ENCODE data around the gene C15orf62. TPM values are rescaled to one million over a fixed set of nuclear protein-coding genes. Genes with fewer than 3 reads are reported as not detected.

The C15orf62 gene
- total RNA-seq, 2 donors from 2014 or later = 0.51 to 1.3 TPM

- Histone ChIP-seq H3K36me3 (peaks cover 0 to 4% of the 10 kb centered on the region in 2 donors), H3K27me3 (replicated peaks; ENCODE audit: insufficient read depth) (no peaks in the 10 kb centered on the region), H3K4me1 (replicated peaks) (peaks cover 26% of the 10 kb centered on the region), H3K27ac (no peak overlapping the region), H3K9me3 (no peaks in the 10 kb centered on the region), H3K4me3 (no peak overlapping the region)
- 91% methylated on average over 8 of the region's 8 CpGs for WGBS
- no peak for DNase-seq (ENCODE audit: low spot score)
- intact Hi-C loops (cut with DNase I) = no loop called here
- TF ChIP-seq, protein P1, sequence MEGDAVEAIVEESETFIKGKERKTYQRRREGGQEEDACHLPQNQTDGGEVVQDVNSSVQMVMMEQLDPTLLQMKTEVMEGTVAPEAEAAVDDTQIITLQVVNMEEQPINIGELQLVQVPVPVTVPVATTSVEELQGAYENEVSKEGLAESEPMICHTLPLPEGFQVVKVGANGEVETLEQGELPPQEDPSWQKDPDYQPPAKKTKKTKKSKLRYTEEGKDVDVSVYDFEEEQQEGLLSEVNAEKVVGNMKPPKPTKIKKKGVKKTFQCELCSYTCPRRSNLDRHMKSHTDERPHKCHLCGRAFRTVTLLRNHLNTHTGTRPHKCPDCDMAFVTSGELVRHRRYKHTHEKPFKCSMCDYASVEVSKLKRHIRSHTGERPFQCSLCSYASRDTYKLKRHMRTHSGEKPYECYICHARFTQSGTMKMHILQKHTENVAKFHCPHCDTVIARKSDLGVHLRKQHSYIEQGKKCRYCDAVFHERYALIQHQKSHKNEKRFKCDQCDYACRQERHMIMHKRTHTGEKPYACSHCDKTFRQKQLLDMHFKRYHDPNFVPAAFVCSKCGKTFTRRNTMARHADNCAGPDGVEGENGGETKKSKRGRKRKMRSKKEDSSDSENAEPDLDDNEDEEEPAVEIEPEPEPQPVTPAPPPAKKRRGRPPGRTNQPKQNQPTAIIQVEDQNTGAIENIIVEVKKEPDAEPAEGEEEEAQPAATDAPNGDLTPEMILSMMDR (IDR thresholded peaks at IDR 0.05) = no peak
- no peak for TF ChIP-seq POLR2AphosphoS5 (IDR thresholded peaks at IDR 0.05)
Observed at GRCh38 chr15:40773496-40773895, 3.7 kb downstream of the C15orf62 start.

DNA sequence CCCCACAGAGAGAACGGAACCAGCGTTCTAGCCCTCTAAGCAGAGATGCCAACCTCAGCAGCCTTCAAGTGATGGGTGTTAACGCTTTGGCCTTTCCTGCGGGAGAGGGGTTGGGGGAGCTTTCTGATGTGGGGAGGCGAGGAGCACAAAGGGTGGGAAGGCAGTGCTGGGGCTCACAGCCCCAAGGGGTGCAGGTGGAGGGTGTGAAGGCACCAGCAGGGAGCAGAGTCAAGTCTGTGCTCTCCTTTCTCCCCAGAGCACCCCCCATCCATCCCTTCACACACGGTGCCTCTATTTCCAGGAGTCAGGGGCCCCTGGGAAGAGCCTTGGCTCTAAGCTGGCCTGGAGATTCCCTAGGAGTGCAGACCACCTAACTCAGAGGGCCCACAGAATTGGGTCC, 4.1 kb downstream of the C15orf62 start:
- intact Hi-C loops (cut with DNase I) = no loop called here
- 93% methylated on average over 6 of the region's 6 CpGs for WGBS
- no peaks in the 10 kb centered on the region for H3K27me3 ChIP-seq (replicated peaks; ENCODE audit: insufficient read depth)

GRCh38 chr15:40775007-40775406, 5.2 kb downstream of the C15orf62 start:
- WGBS = 94% methylated on average over 10 of the region's 10 CpGs

More for the DNA sequence above, 4.1 kb downstream of the C15orf62 start:
- DNase-seq (ENCODE audit: low spot score) = no peak
- peaks cover 0 to 4% of the 10 kb centered on the region in 2 donors for H3K36me3 ChIP-seq
- no peak overlapping the region for H3K4me3 ChIP-seq
- H3K27ac ChIP-seq = no peak overlapping the region
- TF ChIP-seq POLR2A (IDR thresholded peaks at IDR 0.05) (no peak), POLR2AphosphoS5 (IDR thresholded peaks at IDR 0.05) (no peak)
- TF ChIP-seq, protein P1 (IDR thresholded peaks at IDR 0.05) = no peak
- no peaks in the 10 kb centered on the region for H3K9me3 ChIP-seq
- peaks cover 23% of the 10 kb centered on the region for H3K4me1 ChIP-seq (replicated peaks)

DNA sequence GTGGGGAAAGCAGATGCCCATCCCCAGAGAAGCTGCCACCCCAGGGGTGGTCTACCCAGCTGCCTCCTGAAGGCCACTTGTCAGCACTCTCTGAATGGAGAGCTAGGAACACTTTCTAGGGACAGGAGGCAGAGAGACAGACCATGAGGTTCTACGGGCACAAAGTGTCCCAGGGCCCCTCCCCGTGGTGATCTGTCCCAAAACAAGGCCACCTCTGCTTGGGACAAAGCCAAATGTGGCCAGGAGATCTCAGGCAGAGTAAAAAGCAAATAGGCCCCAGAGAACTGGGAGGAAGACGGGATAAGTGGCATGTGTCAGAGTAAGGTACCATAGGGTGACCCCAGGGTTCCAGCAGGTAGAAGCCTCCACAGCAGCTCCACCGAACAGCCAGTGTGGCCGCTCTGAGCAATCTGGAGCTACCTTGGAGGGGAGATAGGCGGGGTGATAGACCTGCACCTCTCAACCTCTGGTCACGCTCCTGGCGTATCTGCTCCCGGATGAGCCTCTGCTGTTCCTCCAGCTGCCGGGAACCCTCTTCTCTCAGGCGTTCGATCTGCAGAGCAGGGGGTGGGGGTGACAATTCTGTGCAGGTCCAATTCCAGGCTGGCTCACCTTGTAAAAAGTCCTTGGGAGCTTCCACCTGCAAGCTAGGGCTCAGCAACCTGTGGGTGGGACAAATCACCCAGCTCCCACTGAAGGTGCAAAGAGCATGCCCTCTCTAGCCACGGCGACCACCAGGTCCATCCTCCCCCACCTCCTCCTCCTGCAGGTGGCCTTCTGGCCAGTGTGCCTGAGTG, 6.2 kb downstream of the C15orf62 start:
- H3K36me3 ChIP-seq = peaks cover 4% of the 10 kb centered on the region in 2 donors
- TF ChIP-seq POLR2AphosphoS5 (IDR thresholded peaks at IDR 0.05) = no peak
- no peak for TF ChIP-seq POLR2A (IDR thresholded peaks at IDR 0.05)
- TF ChIP-seq, protein P1 (IDR thresholded peaks at IDR 0.05) = no peak
- peaks cover 6% of the 10 kb centered on the region for H3K4me1 ChIP-seq (replicated peaks)
- H3K4me3 ChIP-seq = no peak overlapping the region
- no peaks in the 10 kb centered on the region for H3K27me3 ChIP-seq (replicated peaks; ENCODE audit: insufficient read depth)
- DNase-seq (ENCODE audit: low spot score) = no peak
- no peaks in the 10 kb centered on the region for H3K9me3 ChIP-seq
- 87% methylated on average over 14 of the region's 14 CpGs for WGBS
- H3K27ac ChIP-seq = peak overlapping the region; percentile 72 to 77
- intact Hi-C loops (cut with DNase I) = no loop called here

More at GRCh38 chr15:40775007-40775406, 5.2 kb downstream of the C15orf62 start:
- H3K4me3 ChIP-seq = no peak overlapping the region
- peaks cover 14% of the 10 kb centered on the region for H3K4me1 ChIP-seq (replicated peaks)
- TF ChIP-seq, protein P1 (IDR thresholded peaks at IDR 0.05) = no peak
- TF ChIP-seq POLR2A (IDR thresholded peaks at IDR 0.05) (no peak), POLR2AphosphoS5 (IDR thresholded peaks at IDR 0.05) (no peak)
- H3K9me3 ChIP-seq = no peaks in the 10 kb centered on the region
- peaks cover 4% of the 10 kb centered on the region in 2 donors for H3K36me3 ChIP-seq
- H3K27ac ChIP-seq = no peak overlapping the region
- no peaks in the 10 kb centered on the region for H3K27me3 ChIP-seq (replicated peaks; ENCODE audit: insufficient read depth)
- DNase-seq (ENCODE audit: low spot score) = no peak
- intact Hi-C loops (cut with DNase I) = no loop called here

Measured in prostate gland (tissue), 2 donors.